HG02763 (cell line): ENCODE data around the gene THUMPD2.
A peak's percentile ranks its signal among the peaks of the same experiment; 100 is the strongest.
"Not testable (repeated sequence)": the region's sequence is repeated elsewhere in the genome, so short reads cannot be mapped to it uniquely, and the experiment has no call there.

Experiments used
- ATAC-seq: cut with Tn5 transposase; IDR thresholded peaks from one replicate; pipeline ENCODE4 v1.9.1; 2021; ENCODE audit warnings: mild to moderate bottlenecking, moderate library complexity; ENCODE audit not compliant: unreplicated experiment

THUMPD2 gene

GRCh38 chr2:39757156-39757555 lies 21.9 kb downstream of the THUMPD2 start:
- ATAC-seq: no peak

DNA sequence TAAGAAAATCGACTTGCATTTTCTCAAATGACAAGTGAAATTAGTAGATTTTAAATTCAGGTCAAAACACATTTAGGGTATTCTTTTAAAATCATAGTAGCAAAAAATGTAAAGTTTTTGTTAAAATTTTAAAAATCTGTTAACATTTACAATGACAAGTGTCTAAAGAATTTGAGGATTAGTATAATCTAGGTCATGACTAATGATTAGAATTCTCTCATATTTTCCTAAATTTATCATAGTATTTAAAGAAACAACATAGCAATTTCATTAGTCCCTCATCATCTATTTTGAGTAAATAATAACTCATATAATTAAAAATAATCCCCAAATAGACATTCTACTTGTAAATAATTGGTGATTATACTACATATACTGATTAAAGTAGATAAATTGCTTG lies 23.6 kb downstream of the THUMPD2 start:
- ATAC-seq: no peak

DNA sequence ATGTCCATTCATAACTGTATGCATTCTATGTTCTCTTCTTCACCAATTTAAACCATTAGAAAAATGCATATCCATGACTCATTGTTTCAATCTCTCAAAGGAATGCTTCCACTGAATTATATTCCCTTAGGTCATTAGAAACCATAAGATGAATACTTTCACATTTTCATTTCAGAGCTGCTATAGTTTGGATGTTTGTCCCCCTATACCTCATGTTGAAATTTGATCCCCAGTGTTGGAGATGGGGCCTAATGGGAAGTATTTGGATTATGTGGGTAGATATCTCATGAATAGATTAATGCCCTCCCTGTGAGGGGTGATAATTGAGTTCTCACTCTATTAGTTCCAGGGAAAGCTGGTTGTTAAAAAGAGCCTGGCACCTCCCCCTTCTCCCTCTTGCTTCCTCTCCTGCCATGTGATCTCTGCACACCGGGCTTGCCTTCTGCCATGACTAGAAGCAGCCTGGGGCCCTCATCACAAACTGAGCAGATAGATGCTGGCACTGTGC lies 35.7 kb downstream of the THUMPD2 start:
- ATAC-seq: no peak

DNA sequence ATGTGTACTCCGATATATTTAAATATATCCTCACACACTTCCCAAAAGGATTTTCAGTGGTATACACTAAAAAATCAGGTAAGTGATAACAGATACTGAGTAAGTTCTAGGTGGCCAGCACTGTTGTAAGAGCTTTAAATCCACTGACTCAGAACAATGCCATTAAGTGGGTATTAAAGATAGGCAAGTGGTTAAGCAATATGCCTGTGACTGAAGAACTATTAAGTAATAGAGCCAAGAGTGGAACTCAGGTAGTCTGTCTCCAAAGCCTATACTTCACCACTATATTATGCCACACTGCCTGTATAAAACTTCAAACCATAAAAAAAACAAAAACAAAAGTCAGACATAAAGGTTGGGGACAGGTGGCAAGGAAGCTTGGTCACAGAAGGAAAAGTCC lies 37.2 kb downstream of the THUMPD2 start:
- no peak for ATAC-seq

DNA sequence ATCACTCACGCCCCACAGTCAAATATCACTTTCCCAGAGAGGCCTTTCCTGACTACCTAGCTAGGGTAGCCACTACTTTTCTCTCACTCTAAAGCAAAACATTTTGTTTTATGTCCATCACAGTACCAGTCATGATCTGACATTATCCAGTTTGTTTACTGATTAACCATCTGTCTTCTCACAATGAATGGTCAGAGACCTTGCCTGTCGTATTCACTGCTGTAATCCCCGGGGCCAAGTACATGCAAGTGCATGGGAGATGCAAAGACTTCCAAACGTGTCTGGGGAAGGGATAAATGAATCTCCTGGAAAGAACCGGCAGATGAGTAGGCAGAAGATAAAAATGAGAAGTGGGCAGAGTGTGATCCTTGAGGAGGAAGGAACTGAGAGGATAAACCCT lies 39.7 kb downstream of the THUMPD2 start:
- ATAC-seq: no peak

DNA sequence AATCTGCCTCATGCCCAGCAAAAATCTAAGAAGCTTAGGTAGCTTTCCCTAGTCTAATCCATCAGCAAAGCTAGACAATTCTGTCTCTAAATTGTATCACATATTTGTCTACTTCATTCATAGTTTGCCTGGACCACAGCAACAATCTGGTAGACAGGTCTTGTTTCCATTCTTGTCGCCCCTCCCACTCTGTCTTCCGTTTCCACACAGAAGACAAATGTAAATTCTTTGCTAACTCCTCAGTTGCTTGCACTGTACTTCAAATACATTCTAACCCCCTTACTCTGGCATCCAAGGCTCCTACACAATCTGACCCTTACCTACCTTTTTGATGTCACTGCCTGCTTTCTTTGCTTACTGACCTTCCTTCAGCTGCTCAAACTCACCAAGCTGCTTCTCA lies 40.1 kb downstream of the THUMPD2 start:
- no peak for ATAC-seq

GRCh38 chr2:39737661-39738060 lies 41.4 kb downstream of the THUMPD2 start:
- ATAC-seq: no peak

- ATAC-seq: no peak
Measured at GRCh38 chr2:39736640-39737039, 42.4 kb downstream of the THUMPD2 start.

- ATAC-seq: no peak
Measured at GRCh38 chr2:39735648-39736047, 43.4 kb downstream of the THUMPD2 start.

DNA sequence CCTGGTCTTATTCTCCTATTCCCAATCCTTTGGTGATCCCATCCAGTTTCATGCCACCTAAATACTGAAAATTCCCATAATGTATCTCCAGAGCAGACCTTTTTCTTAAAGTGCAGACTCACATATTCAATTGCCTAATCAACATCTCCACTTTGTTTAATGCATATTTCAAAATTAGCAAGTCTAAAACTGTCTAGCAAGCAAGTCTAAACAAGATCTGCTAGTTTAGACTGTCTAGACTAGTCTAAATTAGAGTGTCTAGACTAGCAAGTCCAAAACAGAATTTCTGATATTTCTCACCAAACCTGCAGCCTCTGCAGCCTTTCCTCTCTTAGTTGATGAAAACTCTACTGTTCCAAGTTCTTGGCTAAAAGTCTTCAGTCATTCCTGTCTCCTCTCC lies 44.6 kb downstream of the THUMPD2 start:
- no peak for ATAC-seq

- ATAC-seq: no peak
Measured at GRCh38 chr2:39733070-39733674, 45.9 kb downstream of the THUMPD2 start.

- ATAC-seq: no peak
Measured at GRCh38 chr2:39732482-39732881, 46.6 kb downstream of the THUMPD2 start.

DNA sequence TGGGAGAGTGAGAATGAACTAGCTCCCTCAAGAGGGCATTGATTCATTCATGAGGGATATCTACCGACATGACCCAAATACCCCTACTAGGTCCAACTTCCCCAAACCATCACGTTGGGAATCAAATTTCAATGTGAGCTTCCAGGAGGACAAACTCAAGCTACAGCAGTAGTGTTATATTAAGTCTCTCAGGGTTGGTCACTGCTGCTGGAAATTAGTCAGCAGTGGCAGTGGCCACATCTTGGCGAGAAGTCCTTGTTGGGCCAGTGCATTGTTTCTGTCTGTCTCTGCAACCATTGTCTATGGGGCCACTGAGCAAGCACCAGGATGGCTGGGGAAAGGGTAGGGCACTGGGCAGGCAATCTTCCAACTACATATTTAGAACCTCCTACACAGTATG lies 47.5 kb downstream of the THUMPD2 start:
- ATAC-seq: no peak

DNA sequence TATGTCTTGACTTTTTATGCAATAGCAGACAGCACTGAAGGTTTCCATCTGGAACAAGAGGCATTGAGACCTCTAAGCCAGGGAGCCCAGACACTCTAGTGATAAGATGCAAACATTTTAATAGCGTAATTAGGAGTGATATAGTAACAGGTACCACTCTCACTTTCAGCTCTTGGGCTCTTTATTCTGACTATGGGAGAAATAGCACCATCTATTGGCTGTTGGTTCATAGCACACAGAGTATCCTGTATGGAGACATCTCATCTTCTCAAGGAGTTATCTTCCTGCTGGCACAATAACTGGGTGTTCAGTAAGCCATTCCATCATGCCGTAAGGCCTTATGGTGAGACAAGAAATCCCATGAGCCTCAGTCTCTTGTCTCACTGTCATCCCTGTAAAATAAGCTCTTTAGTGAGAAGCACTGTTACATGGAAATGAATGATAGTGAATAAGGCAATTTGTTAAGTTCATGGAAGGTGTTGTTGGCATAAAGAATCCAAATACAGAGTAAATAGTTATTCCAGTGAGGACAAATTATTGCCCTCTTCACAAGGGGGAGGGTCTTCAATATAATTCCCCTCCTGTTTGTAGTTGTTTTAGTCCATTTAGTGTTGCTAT lies 48.3 kb downstream of the THUMPD2 start:
- peak; percentile 56 for ATAC-seq

- no peak for ATAC-seq
Measured at GRCh38 chr2:39730276-39730675, 48.8 kb downstream of the THUMPD2 start.

GRCh38 chr2:39728941-39729351 lies 50.1 kb downstream of the THUMPD2 start:
- ATAC-seq: no peak

- not testable (repeated sequence) for ATAC-seq
Measured at GRCh38 chr2:39728085-39728484, 51.0 kb downstream of the THUMPD2 start.

- no peak for ATAC-seq
Measured at GRCh38 chr2:39725401-39725800, 53.7 kb downstream of the THUMPD2 start.

GRCh38 chr2:39724828-39725144 lies 54.3 kb downstream of the THUMPD2 start:
- ATAC-seq: no peak

DNA sequence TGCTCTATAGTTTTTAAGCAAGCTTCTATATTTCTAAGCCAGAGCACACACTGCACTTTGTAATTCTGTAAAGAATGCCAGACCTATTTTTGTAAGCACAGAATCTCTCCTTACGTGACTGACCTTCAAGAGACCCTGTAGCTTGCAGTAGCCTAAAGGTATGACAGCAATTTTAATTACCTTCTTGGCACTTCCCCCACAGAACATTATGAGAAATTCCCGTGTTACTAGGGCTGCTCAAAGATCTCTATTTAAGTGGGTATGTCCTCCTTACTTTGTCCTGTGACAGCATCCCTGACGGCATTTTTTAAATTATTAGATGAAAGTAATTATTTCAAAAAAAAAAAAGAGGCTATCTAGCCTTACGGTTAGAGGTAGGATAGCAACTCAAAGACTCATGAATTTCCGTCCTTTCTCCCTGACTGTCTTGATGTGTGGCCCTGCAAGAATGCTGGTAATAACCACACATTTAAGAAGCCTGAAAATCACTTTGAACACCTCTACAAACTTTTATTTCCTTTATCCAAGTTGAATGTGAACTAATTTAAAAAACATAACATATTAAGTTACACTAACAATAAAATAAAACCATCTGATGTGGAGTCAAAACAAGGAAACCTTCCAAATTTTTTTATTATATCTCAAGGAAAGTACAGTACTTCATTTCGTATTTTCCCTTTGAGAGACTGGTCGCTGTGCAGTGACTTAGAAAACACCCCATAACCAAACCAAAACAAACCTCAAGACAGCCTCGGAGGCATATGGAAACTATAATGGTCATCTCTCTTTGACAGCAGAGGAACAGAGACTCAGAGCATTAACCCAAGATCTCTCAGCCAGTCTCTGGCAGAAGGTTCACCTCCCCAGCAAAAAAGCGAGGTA lies 54.9 kb downstream of the THUMPD2 start:
- ATAC-seq: no peak

DNA sequence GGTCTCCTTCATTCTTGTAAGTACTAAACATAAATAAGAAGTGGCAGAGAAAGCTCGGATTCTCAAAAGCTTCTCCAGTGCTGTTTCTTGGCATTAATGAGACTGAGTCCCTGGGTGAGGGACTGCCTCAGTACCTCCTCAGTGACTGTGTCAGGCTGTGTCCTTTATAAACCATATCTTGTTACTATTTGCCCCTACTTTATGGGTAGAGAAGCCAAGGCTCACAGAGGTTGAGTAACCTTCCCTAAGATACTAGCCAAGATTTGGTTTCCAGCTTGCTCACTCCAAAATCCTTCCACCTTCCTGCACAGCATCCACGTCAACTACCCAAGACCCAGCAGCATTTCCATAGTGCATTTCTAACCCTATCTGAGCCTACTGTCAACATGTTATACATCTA lies 55.6 kb downstream of the THUMPD2 start:
- no peak for ATAC-seq

- no peak for ATAC-seq
Measured at GRCh38 chr2:39720970-39721369, 58.1 kb downstream of the THUMPD2 start.
